ENCODE measurements around the gene IGSF8. TPM values are rescaled to one million over a fixed set of nuclear protein-coding genes. Genes with fewer than 3 reads are reported as not detected.
A peak's percentile ranks its signal among the peaks of the same experiment; 100 is the strongest.

Gene IGSF8
- total RNA-seq, 2 donors from 2014 or later = 34.5 to 35.9 TPM

- H3K9me3 Mint-ChIP-seq = no peaks in the 10 kb centered on the region
- H3K27me3 ChIP-seq (ENCODE audit: control insufficient read depth, insufficient read depth, low read length, poor library complexity, severe bottlenecking) = peaks cover 68% of the 10 kb centered on the region
These were observed 17.0 kb downstream of the IGSF8 start, which contains the start of gene KCNJ9 for GRCh38 chr1:160081261-160081936. Gene KCNJ9 (plus strand): TSS chr1:160081538. CDS start chr1:160084031, 2,493 bp downstream.

GRCh38 chr1:160080381-160081100, 17.9 kb downstream of the IGSF8 start:
- 64 to 75% methylated on average over 5 to 6 of the region's 6 CpGs for WGBS, 2 experiments (ENCODE audit: insufficient coverage in 1 of 2, insufficient read length in 1 of 2)

More at GRCh38 chr1:160081261-160081936, 17.0 kb downstream of the IGSF8 start, which contains the start of gene KCNJ9:
- 34 to 36% methylated on average over 6 to 14 of the region's 14 CpGs for WGBS, 2 experiments (ENCODE audit: insufficient coverage in 1 of 2, insufficient read length in 1 of 2)
- Histone ChIP-seq H3K9ac (ENCODE audit: extremely low read depth, low read length, poor library complexity, severe bottlenecking) (no peak within 1 kb of the TSS), H3K9me3 (ENCODE audit: control insufficient read depth, low read length) (no peaks in the 10 kb centered on the region), H3K36me3 (ENCODE audit: control insufficient read depth, insufficient read depth, low read length) (no peaks in the 10 kb centered on the region), H3K4me1 (ENCODE audit: control insufficient read depth, insufficient read depth, low read length) (no peaks in the 10 kb centered on the region), H3K27ac (ENCODE audit: low read depth, low read length) (no peak within 1 kb of the TSS), H3K4me3 (ENCODE audit: low read length) (no peak within 1 kb of the TSS)
- Mint-ChIP-seq H3K4me1 (no peaks in the 10 kb centered on the region), H3K27me3 (ENCODE audit: insufficient read depth) (peaks cover 88% of the 10 kb centered on the region), H3K27ac (no peak within 1 kb of the TSS), H3K4me3 (no peak within 1 kb of the TSS), H3K36me3 (ENCODE audit: low read depth) (no peaks in the 10 kb centered on the region)
- DNase-seq = peak; percentile 71
- no peak for TF ChIP-seq CTCF (conservative IDR thresholded peaks at IDR 0.05)

GRCh38 chr1:160079448-160079847, 19.0 kb downstream of the IGSF8 start:
- Histone ChIP-seq H3K9me3 (ENCODE audit: control insufficient read depth, low read length) (no peaks in the 10 kb centered on the region), H3K27ac (ENCODE audit: low read depth, low read length) (no peak overlapping the region), H3K9ac (ENCODE audit: extremely low read depth, low read length, poor library complexity, severe bottlenecking) (no peak overlapping the region), H3K4me1 (ENCODE audit: control insufficient read depth, insufficient read depth, low read length) (no peaks in the 10 kb centered on the region), H3K4me3 (ENCODE audit: low read length) (no peak overlapping the region), H3K36me3 (ENCODE audit: control insufficient read depth, insufficient read depth, low read length) (no peaks in the 10 kb centered on the region), H3K27me3 (ENCODE audit: control insufficient read depth, insufficient read depth, low read length, poor library complexity, severe bottlenecking) (peaks cover 75% of the 10 kb centered on the region)
- Mint-ChIP-seq H3K9me3 (no peaks in the 10 kb centered on the region), H3K4me3 (no peak overlapping the region), H3K36me3 (ENCODE audit: low read depth) (no peaks in the 10 kb centered on the region), H3K4me1 (no peaks in the 10 kb centered on the region), H3K27ac (no peak overlapping the region), H3K27me3 (ENCODE audit: insufficient read depth) (peaks cover 85% of the 10 kb centered on the region)
- 68 to 72% methylated on average over 4 of the region's 4 CpGs for WGBS, 2 experiments (ENCODE audit: insufficient coverage in 1 of 2, insufficient read length in 1 of 2)
- no peak for TF ChIP-seq CTCF (conservative IDR thresholded peaks at IDR 0.05)
- DNase-seq = no peak

More at GRCh38 chr1:160080381-160081100, 17.9 kb downstream of the IGSF8 start:
- Mint-ChIP-seq H3K36me3 (ENCODE audit: low read depth) (no peaks in the 10 kb centered on the region), H3K27me3 (ENCODE audit: insufficient read depth) (peaks cover 88% of the 10 kb centered on the region), H3K4me1 (no peaks in the 10 kb centered on the region), H3K27ac (no peak overlapping the region), H3K9me3 (no peaks in the 10 kb centered on the region), H3K4me3 (no peak overlapping the region)
- no peaks in the 10 kb centered on the region for H3K9me3 ChIP-seq (ENCODE audit: control insufficient read depth, low read length)
- no peaks in the 10 kb centered on the region for H3K36me3 ChIP-seq (ENCODE audit: control insufficient read depth, insufficient read depth, low read length)
- no peak overlapping the region for H3K9ac ChIP-seq (ENCODE audit: extremely low read depth, low read length, poor library complexity, severe bottlenecking)
- peaks cover 74% of the 10 kb centered on the region for H3K27me3 ChIP-seq (ENCODE audit: control insufficient read depth, insufficient read depth, low read length, poor library complexity, severe bottlenecking)
- no peak for TF ChIP-seq CTCF (conservative IDR thresholded peaks at IDR 0.05)
- DNase-seq = no peak
- no peak overlapping the region for H3K27ac ChIP-seq (ENCODE audit: low read depth, low read length)
- H3K4me1 ChIP-seq (ENCODE audit: control insufficient read depth, insufficient read depth, low read length) = no peaks in the 10 kb centered on the region
- no peak overlapping the region for H3K4me3 ChIP-seq (ENCODE audit: low read length)

Measured in endodermal cell (in vitro differentiated cells).